HCEC 1CT (cell line): Measurements from ENCODE around the gene BMP2.
A peak's percentile ranks its signal among the peaks of the same experiment; 100 is the strongest.

Source experiments
- DNase-seq: peaks from one replicate; pipeline ENCODE4 v3.0.0-alpha.2; 2017

Gene BMP2

DNA sequence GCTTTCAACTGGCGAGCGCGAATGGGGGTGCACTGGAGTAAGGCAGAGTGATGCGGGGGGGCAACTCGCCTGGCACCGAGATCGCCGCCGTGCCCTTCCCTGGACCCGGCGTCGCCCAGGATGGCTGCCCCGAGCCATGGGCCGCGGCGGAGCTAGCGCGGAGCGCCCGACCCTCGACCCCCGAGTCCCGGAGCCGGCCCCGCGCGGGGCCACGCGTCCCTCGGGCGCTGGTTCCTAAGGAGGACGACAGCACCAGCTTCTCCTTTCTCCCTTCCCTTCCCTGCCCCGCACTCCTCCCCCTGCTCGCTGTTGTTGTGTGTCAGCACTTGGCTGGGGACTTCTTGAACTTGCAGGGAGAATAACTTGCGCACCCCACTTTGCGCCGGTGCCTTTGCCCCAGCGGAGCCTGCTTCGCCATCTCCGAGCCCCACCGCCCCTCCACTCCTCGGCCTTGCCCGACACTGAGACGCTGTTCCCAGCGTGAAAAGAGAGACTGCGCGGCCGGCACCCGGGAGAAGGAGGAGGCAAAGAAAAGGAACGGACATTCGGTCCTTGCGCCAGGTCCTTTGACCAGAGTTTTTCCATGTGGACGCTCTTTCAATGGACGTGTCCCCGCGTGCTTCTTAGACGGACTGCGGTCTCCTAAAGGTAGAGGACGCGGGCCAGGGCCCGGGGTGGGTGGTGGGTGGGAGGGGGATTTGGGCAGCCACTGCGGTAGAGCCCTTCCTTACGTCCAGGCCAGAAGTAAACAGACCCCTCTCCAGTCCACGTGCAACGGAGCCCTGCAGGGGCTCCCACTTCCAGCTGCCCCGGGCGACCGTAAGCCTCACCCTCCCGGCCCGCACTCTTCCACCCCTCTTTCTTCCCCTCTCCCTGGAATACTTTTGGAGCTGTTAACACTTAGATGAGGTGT, 998 bp downstream of the BMP2 start:
- no peak for DNase-seq

DNA sequence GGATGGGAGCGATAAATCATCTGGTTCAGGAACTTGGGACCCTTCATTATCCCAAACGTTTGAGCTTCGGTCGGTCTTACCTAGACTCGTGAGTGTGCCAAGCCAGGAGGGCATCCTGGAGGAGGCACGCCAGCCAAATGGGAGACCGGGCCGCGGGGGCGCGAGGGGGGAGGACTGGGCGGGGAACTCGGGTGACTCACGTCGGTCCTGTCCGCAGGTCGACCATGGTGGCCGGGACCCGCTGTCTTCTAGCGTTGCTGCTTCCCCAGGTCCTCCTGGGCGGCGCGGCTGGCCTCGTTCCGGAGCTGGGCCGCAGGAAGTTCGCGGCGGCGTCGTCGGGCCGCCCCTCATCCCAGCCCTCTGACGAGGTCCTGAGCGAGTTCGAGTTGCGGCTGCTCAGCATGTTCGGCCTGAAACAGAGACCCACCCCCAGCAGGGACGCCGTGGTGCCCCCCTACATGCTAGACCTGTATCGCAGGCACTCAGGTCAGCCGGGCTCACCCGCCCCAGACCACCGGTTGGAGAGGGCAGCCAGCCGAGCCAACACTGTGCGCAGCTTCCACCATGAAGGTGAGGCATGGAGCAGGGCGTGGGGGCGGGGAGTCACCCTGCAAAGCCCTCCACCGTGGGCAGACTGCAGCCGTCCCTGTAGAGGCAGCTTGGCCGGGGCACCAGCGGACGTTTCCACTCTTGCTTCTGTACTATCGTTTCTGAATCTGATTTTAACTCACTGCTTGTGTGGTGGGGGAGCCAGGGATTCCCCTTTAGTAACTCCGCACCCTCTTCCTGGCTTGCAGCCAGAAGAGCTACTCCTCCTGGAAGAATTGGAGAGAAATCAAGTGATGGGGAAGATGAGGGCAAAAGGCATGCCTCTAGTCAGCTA, 2.7 kb downstream of the BMP2 start:
- no peak for DNase-seq

DNA sequence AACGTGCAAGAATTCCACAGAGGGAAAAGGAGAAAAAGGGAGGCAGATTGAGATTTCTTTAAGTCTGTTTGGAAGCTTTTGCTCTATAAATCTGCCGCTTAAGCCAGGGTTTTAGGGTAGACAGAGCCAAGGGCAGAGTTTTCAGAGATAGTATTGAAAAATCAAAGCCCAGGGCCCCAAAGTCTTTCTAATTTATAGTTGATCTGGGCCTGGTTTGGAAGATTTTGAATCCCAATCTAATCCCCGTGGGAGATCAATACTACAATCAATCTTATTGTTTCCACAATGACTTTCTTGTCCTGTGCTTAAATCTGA, 3.3 kb downstream of the BMP2 start:
- no peak for DNase-seq

DNA sequence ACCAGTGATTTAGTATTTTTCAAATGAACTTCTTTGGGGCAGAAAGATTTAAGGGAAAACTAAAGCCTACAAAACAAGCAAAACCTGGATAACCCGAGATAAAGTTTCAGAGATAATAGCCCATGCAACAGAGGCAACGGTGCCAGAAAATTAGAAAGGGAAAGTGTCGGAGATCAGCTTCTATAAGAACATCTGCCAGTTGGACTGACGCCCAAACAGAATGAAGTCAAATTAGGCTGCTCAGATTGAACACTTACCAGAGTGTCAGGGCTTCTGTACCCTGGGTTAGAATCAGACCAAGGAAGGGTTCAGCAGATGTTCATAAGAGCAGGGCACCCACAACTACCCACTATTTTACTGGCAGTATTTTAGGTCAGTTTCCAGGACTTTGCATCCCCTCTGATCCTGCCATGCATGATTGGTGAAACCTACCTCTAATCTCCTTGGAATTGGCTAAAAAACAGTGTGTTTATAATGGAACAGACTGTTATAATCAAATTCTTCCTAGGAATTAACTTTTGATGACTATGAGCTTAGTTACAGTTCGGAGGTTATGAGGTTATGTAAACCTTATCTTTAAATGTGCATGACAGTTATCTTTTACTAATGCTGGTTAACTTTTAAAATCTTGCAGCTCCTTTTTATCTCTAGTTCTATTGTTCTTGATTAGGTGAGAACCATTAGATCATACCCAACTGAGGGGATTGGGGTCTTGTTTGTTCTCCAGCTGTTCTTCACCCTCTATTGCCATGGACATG, 13.1 kb downstream of the BMP2 start:
- DNase-seq = no peak

DNA sequence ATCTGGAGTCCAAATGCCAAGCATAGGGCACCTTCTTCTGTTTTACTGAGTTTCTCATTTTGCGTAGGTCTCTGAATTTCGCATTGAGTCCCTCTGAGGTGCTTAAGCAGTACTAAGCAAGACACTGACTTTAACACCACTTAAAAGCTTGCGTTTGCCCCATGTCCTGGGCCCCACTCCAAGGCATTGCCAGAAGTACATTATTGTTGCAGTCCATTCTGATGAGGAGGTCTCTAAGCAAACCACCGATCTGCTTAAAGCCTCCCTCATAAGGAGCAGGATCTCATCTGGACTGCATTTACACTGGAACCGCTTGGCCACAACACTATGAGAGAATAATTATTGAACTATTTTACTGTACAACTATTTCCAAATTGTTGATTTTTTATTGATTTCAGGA, 16.3 kb downstream of the BMP2 start:
- no peak for DNase-seq

DNA sequence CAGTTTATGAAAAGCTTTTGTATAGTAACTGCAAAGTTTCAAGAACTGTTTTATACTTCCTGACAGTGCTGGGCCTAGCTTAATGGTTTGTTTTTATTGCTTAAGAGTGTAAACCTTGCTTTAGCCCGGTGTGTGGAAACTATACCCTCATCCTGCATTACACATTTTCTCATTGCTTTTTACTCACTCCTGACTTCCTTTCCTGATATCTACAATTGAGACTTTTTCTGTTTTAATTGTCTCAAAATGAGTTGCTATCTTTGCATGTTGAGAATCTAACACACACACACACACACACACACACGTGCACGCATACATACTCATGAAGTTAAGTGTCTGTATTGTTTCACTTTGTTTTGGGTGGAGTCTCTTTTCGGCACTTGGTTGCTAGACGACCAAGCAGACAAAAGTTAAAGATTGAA, 16.7 kb downstream of the BMP2 start:
- DNase-seq = no peak

DNA sequence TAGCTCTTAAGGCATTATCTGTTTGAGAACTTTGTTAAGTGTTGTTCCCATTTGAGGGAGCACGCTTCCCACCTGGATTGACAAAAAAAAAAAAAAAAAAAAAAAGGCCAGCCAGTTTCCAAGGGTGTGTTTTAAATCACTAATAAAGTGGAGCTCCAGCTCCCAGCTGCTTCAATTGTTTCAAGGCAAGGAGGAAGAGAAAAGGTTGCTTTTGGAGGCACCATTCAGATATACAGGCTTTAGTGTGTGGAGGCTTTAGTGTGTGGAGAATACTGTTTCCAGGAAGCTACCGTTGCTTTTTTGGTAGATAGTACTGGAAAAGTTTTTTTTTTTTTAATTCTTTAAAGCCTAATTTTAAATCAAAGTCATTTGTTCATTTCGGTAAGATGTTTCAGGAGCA, 17.3 kb downstream of the BMP2 start:
- no peak for DNase-seq

DNA sequence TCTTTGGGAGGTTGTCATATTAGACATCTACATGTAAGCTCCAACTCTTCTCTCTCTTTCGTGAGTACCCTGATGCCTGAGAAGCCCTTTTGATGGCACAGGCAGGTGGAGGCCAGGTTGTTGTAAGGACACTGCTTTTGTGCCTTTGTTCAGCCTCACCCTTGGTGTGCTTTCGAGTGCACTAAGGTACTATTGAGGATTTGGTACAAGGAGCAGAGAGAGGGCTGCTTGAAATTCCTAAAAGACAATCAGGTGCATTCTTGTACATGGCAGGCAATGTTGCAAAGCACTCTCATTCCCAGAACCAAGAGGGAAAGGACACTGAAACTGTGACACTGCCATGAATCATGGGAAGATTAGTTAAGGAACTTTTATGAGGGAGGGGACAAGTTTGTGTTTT, 19.1 kb downstream of the BMP2 start:
- no peak for DNase-seq

DNA sequence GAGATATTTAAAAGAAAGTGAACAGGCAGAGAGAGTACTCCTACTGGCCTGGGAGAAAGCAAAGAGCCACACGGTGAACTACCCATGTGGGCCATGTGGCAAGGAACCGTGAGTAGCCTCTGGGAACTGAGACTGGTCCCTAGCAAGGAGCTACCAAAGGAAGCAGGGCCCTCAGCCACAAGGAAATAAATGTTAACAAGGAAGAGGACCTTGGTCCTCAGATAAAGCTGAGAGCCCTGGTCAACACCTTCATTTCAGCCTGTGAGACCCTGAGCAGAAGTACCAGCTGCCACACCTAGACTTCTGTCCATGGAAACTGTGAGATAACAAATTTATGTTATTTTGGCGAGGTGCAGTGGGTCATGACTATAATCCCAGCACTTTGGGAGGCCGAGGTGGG, 25.3 kb downstream of the BMP2 start:
- DNase-seq = no peak

DNA sequence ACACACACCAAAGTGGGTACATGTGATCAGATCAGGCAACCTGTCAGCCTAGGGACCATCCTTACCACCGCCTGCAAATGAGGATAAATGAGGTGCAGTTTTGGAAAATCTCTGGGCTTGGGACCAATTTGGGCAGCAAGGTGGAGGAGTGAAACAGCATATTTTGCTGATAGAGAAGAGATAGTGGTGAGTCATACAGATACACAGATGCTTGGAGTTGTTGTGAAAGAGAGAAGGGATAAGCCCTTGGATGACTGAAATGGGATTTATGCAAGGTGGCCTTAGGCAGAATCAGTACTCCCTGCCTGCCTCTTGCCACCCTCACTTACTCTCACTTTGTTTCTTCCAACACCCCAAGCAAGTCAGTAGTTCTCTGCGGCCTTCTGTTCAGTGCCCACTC, 34.7 kb downstream of the BMP2 start:
- no peak for DNase-seq

DNA sequence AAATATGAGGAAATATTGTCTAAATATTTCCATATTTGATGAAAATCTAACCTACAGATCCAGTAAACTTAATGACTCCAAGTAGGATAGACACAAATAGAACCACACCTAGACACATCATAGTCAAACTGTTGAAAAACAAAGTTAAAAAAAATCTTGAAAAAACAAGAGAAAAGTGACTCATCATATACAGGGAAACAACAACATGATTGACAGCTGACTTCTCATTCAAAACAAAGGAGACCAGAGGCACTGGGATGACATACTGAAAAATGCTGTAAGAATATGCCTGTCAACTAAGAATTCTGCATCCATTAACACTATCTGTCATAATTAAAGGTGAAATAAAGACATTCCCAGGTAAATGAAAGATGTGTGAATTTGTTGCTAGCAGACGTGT, 38.8 kb downstream of the BMP2 start:
- DNase-seq = no peak

DNA sequence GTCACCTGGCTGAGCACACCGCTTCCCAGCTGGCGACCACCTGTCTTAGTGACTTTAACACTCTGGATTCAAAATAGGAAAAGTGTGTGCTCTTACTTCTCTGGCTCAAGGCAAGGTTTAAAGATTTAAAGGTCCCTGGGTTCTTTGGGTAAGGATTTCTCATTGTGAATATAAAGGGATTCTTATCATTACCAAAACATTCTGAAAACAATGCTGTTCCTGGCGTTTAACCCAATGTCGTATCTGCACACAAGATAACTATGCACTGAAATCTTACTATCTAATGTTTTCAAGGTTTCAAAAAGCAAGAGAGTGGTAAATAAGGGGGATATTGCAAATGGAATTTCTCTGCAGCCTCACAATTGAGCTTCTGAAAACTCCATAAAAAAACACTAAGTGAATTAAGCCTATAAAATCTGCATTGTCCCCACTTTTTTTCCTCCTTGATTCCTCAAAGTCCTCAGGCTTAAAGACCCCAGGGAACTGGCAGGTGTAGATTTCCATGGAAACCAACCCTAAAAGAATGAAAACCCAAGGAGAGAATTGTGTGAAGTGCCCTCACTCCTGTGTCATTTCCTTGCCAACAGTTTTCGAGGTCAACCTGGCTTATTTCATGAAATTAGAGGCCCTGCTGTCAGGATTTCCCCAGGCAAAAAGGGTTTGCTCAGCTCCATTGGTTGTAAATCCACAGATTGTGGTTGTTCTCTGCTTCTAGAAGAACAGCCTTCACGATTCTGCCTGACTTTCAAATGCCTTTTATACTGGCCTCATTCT, 44.0 kb downstream of the BMP2 start:
- no peak for DNase-seq

DNA sequence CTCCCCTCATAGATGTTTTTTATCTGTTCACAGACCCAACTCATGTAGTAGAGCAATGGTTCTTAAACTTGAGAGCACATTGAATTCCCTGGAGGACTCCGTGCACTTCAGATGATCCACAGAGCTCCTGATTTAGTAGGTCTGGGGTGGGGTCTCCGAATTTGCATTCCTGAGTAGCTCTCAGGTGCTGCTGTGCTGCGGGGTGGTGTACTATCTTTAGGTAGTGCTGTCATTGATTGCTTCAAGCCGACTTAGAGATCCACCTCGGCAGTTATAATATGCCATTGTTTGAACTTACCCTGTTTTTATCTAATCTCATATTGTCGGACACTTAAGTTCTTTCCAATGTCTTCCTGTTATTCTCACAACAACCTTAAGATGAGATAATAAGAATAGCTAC, 45.0 kb downstream of the BMP2 start:
- no peak for DNase-seq

DNA sequence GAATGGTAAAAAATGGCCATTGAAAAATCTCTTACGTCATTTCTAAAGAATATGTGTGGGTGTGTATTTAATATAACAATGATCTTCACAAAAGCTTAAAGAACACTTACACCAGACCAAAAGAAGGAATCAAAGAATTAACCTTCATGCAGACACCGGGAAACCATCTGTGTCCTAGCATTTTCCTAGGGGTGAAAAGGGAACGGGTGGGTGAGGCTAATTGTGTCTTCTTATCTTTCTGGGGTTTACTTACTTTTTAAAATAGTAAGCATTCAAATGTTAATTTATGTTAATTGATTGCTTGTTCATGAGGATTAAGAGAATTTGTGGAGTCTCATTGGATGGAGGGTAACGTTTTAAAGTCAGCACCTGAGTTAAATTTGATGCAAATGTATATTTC, 47.5 kb downstream of the BMP2 start:
- no peak for DNase-seq

DNA sequence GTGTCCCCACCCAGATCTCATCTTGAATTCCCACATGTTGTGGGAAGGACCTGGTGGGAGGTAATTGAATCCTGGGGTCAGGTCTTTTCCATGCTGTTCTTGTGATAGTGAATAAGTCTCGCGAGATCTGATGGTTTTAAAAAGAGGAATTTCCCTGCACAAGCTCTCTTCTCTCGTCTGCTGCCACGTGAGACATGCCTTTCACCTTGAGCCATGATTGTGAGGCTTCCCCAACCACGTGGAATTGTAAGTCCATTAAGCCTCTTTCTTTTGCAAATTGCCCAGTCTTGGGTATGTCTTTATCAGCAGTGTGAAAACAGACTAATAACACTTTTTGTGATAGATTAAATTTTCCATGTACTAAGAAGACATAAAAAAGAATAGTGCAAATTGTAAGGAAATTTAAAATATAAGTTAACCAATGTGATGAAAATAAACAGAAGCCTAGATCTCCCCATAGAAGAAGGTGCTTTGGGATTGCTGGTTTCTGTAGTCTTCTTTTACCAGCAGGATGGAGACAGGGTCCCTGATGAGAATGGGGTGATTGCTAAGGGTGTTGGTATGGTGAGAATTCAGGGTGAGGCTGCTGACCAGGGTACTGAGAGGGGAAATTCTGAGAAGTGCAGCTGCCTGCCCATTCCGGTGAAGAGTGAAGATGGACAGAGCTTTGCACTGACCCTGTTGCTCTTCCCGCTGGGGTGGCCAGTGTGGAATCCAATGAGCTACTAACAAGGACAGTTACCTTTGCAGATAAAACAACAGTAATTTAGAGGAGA, 50.7 kb downstream of the BMP2 start:
- peak; percentile 6 for DNase-seq

DNA sequence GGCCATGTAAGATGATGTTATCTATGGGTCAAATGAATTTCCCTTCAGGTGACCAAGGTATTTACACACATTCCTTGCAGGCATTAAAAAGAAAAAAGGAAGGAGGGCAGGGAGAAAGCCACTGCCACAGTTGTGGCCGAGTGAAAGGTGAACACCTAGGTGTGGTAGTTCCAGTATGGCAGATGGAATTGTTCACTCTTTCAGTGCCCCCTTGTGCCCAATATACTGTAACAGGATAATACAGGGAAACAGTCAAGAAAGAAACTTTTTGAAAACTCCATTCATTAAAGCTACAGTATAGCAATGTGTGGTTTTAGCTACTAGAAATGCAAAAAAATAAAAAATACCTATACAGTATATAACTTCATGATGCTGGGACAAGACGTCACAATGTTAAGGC, 52.1 kb downstream of the BMP2 start:
- DNase-seq = no peak

DNA sequence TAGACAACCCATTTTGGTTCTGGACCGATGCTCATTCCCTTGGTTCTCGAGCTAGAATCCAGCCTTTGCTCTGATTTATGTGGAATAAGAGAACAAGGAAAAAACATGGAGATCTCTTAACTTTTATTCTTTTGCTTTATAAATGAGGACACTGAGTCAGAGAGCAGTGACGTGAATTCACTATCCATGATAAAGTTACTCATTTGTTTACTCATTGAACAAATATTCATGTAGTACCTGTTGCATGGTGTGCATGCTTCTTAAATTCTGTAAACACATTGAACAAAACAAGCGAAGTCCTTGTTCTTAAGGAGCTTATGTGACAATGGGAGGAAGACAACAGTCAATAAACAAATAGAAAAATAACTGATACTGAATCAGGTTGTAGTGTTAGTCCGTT, 56.9 kb downstream of the BMP2 start:
- DNase-seq = no peak

DNA sequence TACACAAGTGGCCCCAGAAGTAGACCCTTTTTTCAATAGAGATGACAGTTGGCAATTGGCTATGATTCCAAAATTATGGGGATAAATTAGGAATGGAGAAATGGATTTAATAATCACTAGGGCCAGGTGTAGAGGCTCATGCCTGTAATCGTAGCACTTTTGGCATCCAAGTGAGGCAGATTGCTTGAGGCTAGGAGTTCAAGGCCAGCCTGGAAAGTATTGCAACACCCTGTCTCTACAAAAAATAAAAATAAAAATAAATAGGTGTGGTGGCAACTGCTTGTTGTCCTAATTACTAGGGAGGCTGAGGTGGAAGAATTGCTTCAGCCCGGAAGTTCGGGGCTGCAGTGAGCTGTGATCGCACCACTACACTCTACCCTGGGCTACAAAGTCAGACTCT, 60.0 kb downstream of the BMP2 start:
- DNase-seq = no peak

DNA sequence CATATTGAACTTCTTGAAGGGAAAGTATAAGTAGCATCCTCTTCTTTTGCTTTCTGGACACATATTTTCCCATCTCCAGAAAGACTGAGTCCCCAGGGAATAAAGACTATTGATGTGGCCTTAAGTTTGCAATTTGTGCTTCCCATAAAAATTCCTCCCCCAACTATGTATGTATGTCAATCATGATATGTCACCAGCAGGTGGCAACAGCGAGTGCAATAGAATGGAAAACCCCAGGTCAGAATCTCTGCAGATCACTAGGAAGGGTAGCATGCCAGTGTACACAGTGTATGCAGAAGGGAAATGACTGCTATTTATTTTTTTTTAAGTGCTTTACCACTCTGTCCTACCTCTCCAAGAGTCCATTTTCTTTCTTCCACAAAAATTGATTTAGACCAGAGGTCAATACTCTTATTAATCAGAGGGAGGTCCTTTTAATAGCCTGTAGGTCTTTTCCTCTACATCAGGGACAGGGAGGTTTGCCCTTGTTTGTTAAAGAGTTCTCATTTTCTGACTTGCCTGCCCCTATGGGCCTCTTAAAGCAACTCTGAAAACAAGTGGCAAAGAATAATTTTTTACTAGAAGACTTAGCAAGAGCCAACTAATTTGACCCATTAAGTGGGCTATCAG, 61.4 kb downstream of the BMP2 start:
- DNase-seq = peak; percentile 46

DNA sequence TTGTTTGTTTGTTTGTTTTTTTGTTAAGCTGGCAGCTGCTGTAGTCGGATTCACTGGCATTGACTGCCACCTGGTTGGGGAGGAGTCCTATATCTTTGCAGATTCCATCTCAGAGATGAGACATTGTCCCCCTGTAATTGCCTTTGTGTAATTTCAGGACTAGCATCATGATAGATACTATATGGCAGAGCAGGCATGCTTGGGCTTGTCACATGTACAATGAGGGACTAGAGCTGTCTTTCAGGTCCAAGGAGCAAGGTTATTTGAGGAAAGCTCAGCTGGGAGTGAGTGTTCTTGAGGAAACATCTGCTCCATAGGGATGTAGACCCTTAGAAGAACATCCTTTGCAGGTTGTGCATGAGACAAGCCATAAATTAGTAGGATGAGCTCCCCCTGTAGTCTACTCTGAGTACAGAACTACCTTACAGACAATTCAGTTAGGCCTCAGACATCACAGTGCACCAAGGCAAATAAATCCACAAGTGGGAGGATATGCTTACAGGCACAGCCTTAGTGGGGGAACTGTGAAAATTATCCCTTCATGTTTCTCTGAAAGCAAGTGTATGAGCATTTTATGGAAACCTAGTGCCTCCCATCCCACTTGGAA, 62.1 kb downstream of the BMP2 start:
- peak; percentile 2 for DNase-seq
